H1 (cell line): ENCODE results near the gene ZDHHC17. TPM values are rescaled to one million over a fixed set of nuclear protein-coding genes. Genes with fewer than 3 reads are reported as not detected.

Experiments used
- CTCF ChIA-PET: fragments of 300-600 bp; sonication (Branson Sonifier 250); formaldehyde crosslinking; loops from one replicate; lab custom pipeline; 2021; ENCODE audit not compliant: partially characterized antibody; lab: Charles Lee
- POLR2A ChIA-PET: fragments of 300-600 bp; sonication (Branson Sonifier 250); formaldehyde crosslinking; loops from one replicate; lab custom pipeline; 2021; ENCODE audit warnings: inconsistent platforms; ENCODE audit not compliant: partially characterized antibody; lab: Charles Lee
- DNase-seq, 2 experiments: peaks; one replicate each; pipeline versions ENCODE4 v3.0.0 to v3.0.0-alpha.2; 2010 to 2022; ENCODE audit warnings: low spot score in 2 of 2, low read depth in 1 of 2, mixed read lengths in 1 of 2
- FAIRE-seq: peaks from 2 replicates; lab custom pipeline; 2011; peaks lifted over from hg19 to GRCh38; lab: Jason Lieb, UNC
- H2AFZ ChIP-seq: 2 replicates; pipeline ENCODE4 v1.8.1; 2012; ENCODE audit warnings: low read length, inconsistent platforms
- H2AK5ac ChIP-seq: 2 replicates; pipeline ENCODE4 v1.6.1; 2013; ENCODE audit warnings: low read depth, low read length
- H2BK120ac ChIP-seq: replicated peaks from 2 replicates; pipeline ENCODE3; 2013; ENCODE audit warnings: low read depth, low read length, inconsistent platforms
- H2BK12ac ChIP-seq: 2 replicates; pipeline ENCODE4 v1.6.1; 2013; ENCODE audit warnings: low read depth, low read length
- H2BK15ac ChIP-seq: 2 replicates; pipeline ENCODE4 v1.6.1; 2013; ENCODE audit warnings: low read length
- H2BK20ac ChIP-seq: 2 replicates; pipeline ENCODE4 v1.6.1; 2013; ENCODE audit warnings: low read length
- H2BK5ac ChIP-seq: 2 replicates; pipeline ENCODE4 v1.6.1; 2013; ENCODE audit warnings: low read depth, low read length
- H3K14ac ChIP-seq: 2 replicates; pipeline ENCODE4 v1.6.1; 2013; ENCODE audit warnings: inconsistent platforms; ENCODE audit not compliant: insufficient read length
- H3K18ac ChIP-seq: 2 replicates; pipeline ENCODE4 v1.6.1; 2013; ENCODE audit warnings: low read length; ENCODE audit errors: extremely low read depth
- H3K23ac ChIP-seq: 2 replicates; pipeline ENCODE4 v1.6.1; 2013; ENCODE audit warnings: inconsistent platforms; ENCODE audit not compliant: insufficient read length
- H3K23me2 ChIP-seq: 2 replicates; pipeline ENCODE4 v1.6.1; 2013; ENCODE audit warnings: low read depth, low read length
- H3K27ac ChIP-seq: 2 replicates; pipeline ENCODE4 v1.6.1; 2011; ENCODE audit warnings: low read depth, low read length, inconsistent platforms
- H3K27me3 ChIP-seq, 4 experiments: replicated peaks in 1 of 4; 1 replicate in 1 of 4; 2 replicates in 3 of 4; pipeline versions ENCODE4 v1.6.1 to v1.8.1; 2011 to 2013; ENCODE audit warnings: low read length in 3 of 4, mild to moderate bottlenecking in 3 of 4, inconsistent platforms in 2 of 4, mixed read lengths in 2 of 4, moderate library complexity in 1 of 4; ENCODE audit not compliant: control insufficient read depth in 3 of 4, insufficient read depth in 3 of 4; ENCODE audit errors: extremely low read depth in 1 of 4
- H3K36me3 ChIP-seq, 4 experiments: 2 replicates each; pipeline versions ENCODE4 v1.6.1 to v1.8.1; 2011 to 2013; ENCODE audit warnings: mild to moderate bottlenecking in 4 of 4, low read length in 3 of 4, moderate library complexity in 2 of 4, control low read depth in 1 of 4, inconsistent platforms in 1 of 4; ENCODE audit not compliant: insufficient read depth in 4 of 4, control insufficient read depth in 2 of 4
- H3K4ac ChIP-seq: replicated peaks from 2 replicates; pipeline ENCODE3; 2013; ENCODE audit warnings: low read length, low read depth, mixed read lengths, inconsistent platforms; ENCODE audit not compliant: insufficient read length
- H3K4me1 ChIP-seq, 4 experiments: replicated peaks in 1 of 4; 1 replicate in 1 of 4; 2 replicates in 3 of 4; pipeline versions ENCODE4 v1.6.1 to v1.8.1; 2011 to 2013; ENCODE audit warnings: low read length in 3 of 4, inconsistent platforms in 2 of 4, mixed read lengths in 1 of 4; ENCODE audit not compliant: insufficient read depth in 4 of 4, control insufficient read depth in 3 of 4
- H3K4me2 ChIP-seq, 2 experiments: 2 replicates each; pipeline versions ENCODE4 v1.6.1 to v1.8.1; 2011 to 2013; ENCODE audit warnings: low read depth in 2 of 2, low read length in 2 of 2, control low read depth in 1 of 2, inconsistent platforms in 1 of 2, mild to moderate bottlenecking in 1 of 2; ENCODE audit not compliant: insufficient read depth in 1 of 2
- H3K4me3 ChIP-seq, 4 experiments: fragments of 200-600, 300-600 bp in 1 of 4; sonication (generic), shearing (Covaris generic), sonication (Bioruptor Twin) in 1 of 4; 2 replicates each; pipeline versions ENCODE4 v1.5.1 to v1.8.1; 2011 to 2016; ENCODE audit warnings: low read length in 4 of 4, low read depth in 3 of 4, control low read depth in 2 of 4, inconsistent platforms in 2 of 4, mild to moderate bottlenecking in 2 of 4, mixed read lengths in 1 of 4, moderate library complexity in 1 of 4; ENCODE audit not compliant: insufficient read depth in 2 of 4; ENCODE audit errors: extremely low read depth in 1 of 4
- H3K56ac ChIP-seq: replicated peaks from 2 replicates; pipeline ENCODE3; 2013; ENCODE audit warnings: low read depth, mild to moderate bottlenecking, mixed read lengths, low read length, inconsistent platforms; ENCODE audit not compliant: insufficient read length
- H3K79me1 ChIP-seq: 2 replicates; pipeline ENCODE4 v1.6.1; 2013; ENCODE audit warnings: low read depth, low read length, control low read depth
- H3K79me2 ChIP-seq, 2 experiments: 2 replicates each; pipeline versions ENCODE4 v1.6.1 to v1.8.1; 2012 to 2013; ENCODE audit warnings: low read length in 2 of 2, mild to moderate bottlenecking in 2 of 2, inconsistent platforms in 1 of 2; ENCODE audit not compliant: insufficient read depth in 2 of 2, control insufficient read depth in 1 of 2
- H3K9ac ChIP-seq, 4 experiments: replicated peaks in 1 of 4; 1 replicate in 1 of 4; 2 replicates in 3 of 4; pipeline versions ENCODE4 v1.6.1 to v1.8.1; 2011 to 2013; ENCODE audit warnings: low read depth in 3 of 4, low read length in 3 of 4, control low read depth in 2 of 4, mild to moderate bottlenecking in 2 of 4, moderate library complexity in 2 of 4, inconsistent platforms in 1 of 4; ENCODE audit errors: extremely low read depth in 1 of 4
- H3K9me3 ChIP-seq, 2 experiments: 2 replicates each; pipeline versions ENCODE4 v1.6.1 to v1.8.1; 2012 to 2013; ENCODE audit warnings: mild to moderate bottlenecking in 2 of 2, moderate library complexity in 2 of 2, control low read depth in 1 of 2, inconsistent platforms in 1 of 2, low read depth in 1 of 2, low read length in 1 of 2, mixed read lengths in 1 of 2; ENCODE audit not compliant: insufficient read depth in 2 of 2
- H4K20me1 ChIP-seq, 2 experiments: replicated peaks in 1 of 2; 2 replicates each; pipeline versions ENCODE3 to v1.8.1; 2011 to 2013; ENCODE audit warnings: inconsistent platforms in 2 of 2, low read length in 2 of 2, mild to moderate bottlenecking in 1 of 2; ENCODE audit not compliant: insufficient read depth in 2 of 2, control insufficient read depth in 1 of 2
- H4K5ac ChIP-seq: 2 replicates; pipeline ENCODE4 v1.6.1; 2013; ENCODE audit warnings: low read length, low read depth, mixed read lengths, inconsistent platforms; ENCODE audit not compliant: insufficient read length
- H4K8ac ChIP-seq: 2 replicates; pipeline ENCODE4 v1.8.0; 2013; ENCODE audit warnings: mild to moderate bottlenecking, moderate library complexity, low read length, inconsistent platforms; ENCODE audit not compliant: insufficient read depth; ENCODE audit errors: extremely low read depth
- H4K91ac ChIP-seq: replicated peaks from 2 replicates; pipeline ENCODE3; 2013; ENCODE audit warnings: low read length, mixed read lengths, inconsistent platforms; ENCODE audit not compliant: insufficient read length
- BRCA1 ChIP-seq: IDR thresholded peaks from 2 replicates; pipeline ENCODE4 v1.6.1; 2012; ENCODE audit warnings: low read depth, low read length, improper control_type of control experiment
- CBX5 ChIP-seq: fragments of 300-800, 300-1000 bp; sonication (generic); IDR thresholded peaks from 2 replicates; pipeline ENCODE4 v1.7.1; 2016; ENCODE audit warnings: antibody characterized with exemption, low read length, low read depth
- CREB1 ChIP-seq: IDR thresholded peaks from 2 replicates; pipeline ENCODE4 v1.6.1; 2012; ENCODE audit warnings: inconsistent platforms
- CTBP2 ChIP-seq: IDR thresholded peaks from 2 replicates; pipeline ENCODE4 v1.7.0; 2011; ENCODE audit warnings: borderline replicate concordance, mild to moderate bottlenecking, moderate library complexity, mixed read lengths, low read length; ENCODE audit not compliant: insufficient read depth, insufficient read length
- EGR1 ChIP-seq: IDR thresholded peaks from 2 replicates; pipeline ENCODE4 v1.6.1; 2011; ENCODE audit warnings: low read depth, low read length, borderline replicate concordance
- JUN ChIP-seq: IDR thresholded peaks from 2 replicates; pipeline ENCODE4 v1.6.1; 2011; ENCODE audit warnings: low read depth, mild to moderate bottlenecking, improper control_type of control experiment, low read length
- JUND ChIP-seq: IDR thresholded peaks from 2 replicates; pipeline ENCODE4 v1.6.1; 2011; ENCODE audit warnings: mild to moderate bottlenecking, improper control_type of control experiment, low read length
- NRF1 ChIP-seq: IDR thresholded peaks from 2 replicates; pipeline ENCODE4 v1.6.1; 2011; ENCODE audit warnings: mild to moderate bottlenecking, low read depth, low read length, improper control_type of control experiment
- RAD21 ChIP-seq, 2 experiments: IDR thresholded peaks in 1 of 2; conservative IDR thresholded peaks in 1 of 2; 2 replicates each; pipeline ENCODE4 v1.6.1; 2011; ENCODE audit warnings: low read depth in 2 of 2, low read length in 2 of 2, improper control_type of control experiment in 1 of 2, inconsistent platforms in 1 of 2, mild to moderate bottlenecking in 1 of 2, moderate library complexity in 1 of 2
- SUZ12 ChIP-seq: fragments of 200-600 bp; sonication (generic); IDR thresholded peaks from 2 replicates; pipeline ENCODE4 v1.6.1; 2012; ENCODE audit warnings: mild to moderate bottlenecking, inconsistent platforms, low read length, moderate library complexity, mixed read lengths
- TAF1 ChIP-seq: IDR thresholded peaks from 2 replicates; pipeline ENCODE4 v1.6.1; 2011; ENCODE audit warnings: mild to moderate bottlenecking, low read depth, low read length
- TAF7 ChIP-seq: optimal IDR thresholded peaks from 2 replicates; pipeline ENCODE3; 2011; ENCODE audit warnings: low read depth, mild to moderate bottlenecking, inconsistent platforms, low read length, moderate library complexity, borderline replicate concordance
- WGBS, 2 experiments: shearing (Covaris generic) in 1 of 2; methylation state at CpG; one replicate each; pipeline versions ENCODE4 v1.1.6 to v1.1.7; 2013 to 2015; ENCODE audit warnings: low lambda C conversion rate in 2 of 2, mixed read lengths in 2 of 2, inconsistent platforms in 1 of 2, low coverage in 1 of 2, missing lambda C conversion rate in 1 of 2; ENCODE audit not compliant: insufficient replicate concordance in 2 of 2, insufficient coverage in 1 of 2, insufficient read length in 1 of 2; ENCODE audit errors: extremely low coverage in 1 of 2, missing lambda C conversion rate in 1 of 2; 5-methylcytosine and 5-hydroxymethylcytosine counted together
- polyA plus RNA-seq, 7 experiments: library from polyadenylated mRNA; depleted of rRNA in 3 of 7; stranded (reverse) in 5 of 7; unstranded in 2 of 7; fragments of >200 nt in 5 of 7; fragments of 200-250 nt in 2 of 7; gene quantifications; 1 replicate in 5 of 7; 2 replicates in 1 of 7; 4 replicates in 1 of 7; pipeline versions ENCODE4 v1.2.1 to v1.2.3, GENCODE V29; 2011 to 2013; ENCODE audit warnings: missing spikeins in 2 of 7, mixed read lengths in 2 of 7
- total RNA-seq: library from RNA; stranded (reverse); fragmentation: NEBNext Ultra II Directional; extraction: Animal tissue kit (Norgen Biotek cat#: 25700); gene quantifications from 2 replicates; pipeline ENCODE4 v1.2.1, GENCODE V29; 2021
- TF ChIP-seq, protein P1 (sequence below): IDR thresholded peaks from 2 replicates; pipeline ENCODE4 v1.6.1; 2012; ENCODE audit warnings: inconsistent platforms
- TF ChIP-seq, protein P2 (sequence below): IDR thresholded peaks from 2 replicates; pipeline ENCODE4 v1.6.1; 2011; ENCODE audit warnings: low read length, improper control_type of control experiment

ZDHHC17 gene
- total and polyA plus RNA-seq, 2 of the 8 experiments (the other 6 are each of a cell fraction or from before 2014, with no cell fraction given), result 27.6 to 28.9 TPM

DNA sequence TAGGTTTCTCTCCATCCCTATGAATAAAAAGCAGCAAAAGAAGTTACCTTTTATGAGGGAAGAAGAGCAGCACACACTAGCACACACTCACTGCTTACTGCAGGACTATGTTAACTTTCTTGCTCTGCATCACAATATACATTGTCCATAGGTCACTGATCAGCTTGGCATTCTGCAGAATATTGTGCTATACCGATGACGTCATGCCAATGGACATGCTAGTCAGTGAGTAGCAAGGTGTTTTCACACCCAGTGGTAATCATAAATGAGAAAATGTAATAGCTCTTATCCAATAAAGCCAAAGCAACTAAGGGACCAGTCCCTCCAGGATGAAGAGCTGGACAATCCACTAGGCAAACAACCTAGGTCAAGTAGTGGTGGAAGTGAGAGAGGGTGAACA, 16.7 kb upstream of the ZDHHC17 start:
- Histone ChIP-seq H2BK15ac (no peak overlapping the region), H3K14ac (no peak overlapping the region), H3K9ac (peak overlapping the region in 1 of 4 experiments; percentile 49; a peak in 1 of 7 replicates), H4K5ac (no peak overlapping the region), H3K79me1 (no peaks in the 10 kb centered on the region), H3K79me2 (no peaks in the 10 kb centered on the region), H3K4me2 (no peak overlapping the region), H2AK5ac (no peak overlapping the region), H3K4me1 (no peaks in the 10 kb centered on the region), H3K56ac (no peak overlapping the region), H3K23me2 (no peaks in the 10 kb centered on the region), H4K8ac (no peak overlapping the region), H2BK5ac (no peak overlapping the region), H4K20me1 (no peaks in the 10 kb centered on the region), H3K27ac (no peak overlapping the region), H3K27me3 (no peaks in the 10 kb centered on the region), H2BK20ac (no peak overlapping the region), H4K91ac (no peak overlapping the region), H3K4me3 (no peak overlapping the region), H3K36me3 (no peaks in the 10 kb centered on the region), H2AFZ (no peak overlapping the region), H3K18ac (no peak overlapping the region), H3K23ac (no peak overlapping the region), H3K4ac (no peak overlapping the region), H2BK12ac (no peak overlapping the region), H3K9me3 (no peaks in the 10 kb centered on the region), H2BK120ac (no peak overlapping the region)
- POLR2A ChIA-PET, result interaction anchor here (1.1 kb wide), 1 partner anchor 13 kb away, joined by 4 read pairs; no protein-coding TSS in a partner anchor
- CTCF ChIA-PET, result no interaction called here
- 95% methylated on average over 2 of the region's 2 CpGs; no CpG with 5 or more reads in 1 of the 2 experiments for WGBS, 2 experiments
- DNase-seq (no peak), FAIRE-seq (no peak)
- no peak for TF ChIP-seq TAF7
- no peak for TF ChIP-seq JUN
- no peak for TF ChIP-seq TAF1
- no peak for TF ChIP-seq BRCA1
- TF ChIP-seq NRF1, result no peak
- TF ChIP-seq, protein P1, sequence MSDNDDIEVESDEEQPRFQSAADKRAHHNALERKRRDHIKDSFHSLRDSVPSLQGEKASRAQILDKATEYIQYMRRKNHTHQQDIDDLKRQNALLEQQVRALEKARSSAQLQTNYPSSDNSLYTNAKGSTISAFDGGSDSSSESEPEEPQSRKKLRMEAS, result no peak
- no peak for TF ChIP-seq CTBP2
- no peak for TF ChIP-seq RAD21 (IDR thresholded peaks at IDR 0.05 in 1 of 2, conservative IDR thresholded peaks at IDR 0.05 in 1 of 2; ENCODE audit: low read depth in 2 of 2, low read length in 2 of 2)
- TF ChIP-seq CBX5, result no peak
- no peak for TF ChIP-seq SUZ12
- TF ChIP-seq JUND, result no peak
- no peak for TF ChIP-seq CREB1
- TF ChIP-seq, protein P2, sequence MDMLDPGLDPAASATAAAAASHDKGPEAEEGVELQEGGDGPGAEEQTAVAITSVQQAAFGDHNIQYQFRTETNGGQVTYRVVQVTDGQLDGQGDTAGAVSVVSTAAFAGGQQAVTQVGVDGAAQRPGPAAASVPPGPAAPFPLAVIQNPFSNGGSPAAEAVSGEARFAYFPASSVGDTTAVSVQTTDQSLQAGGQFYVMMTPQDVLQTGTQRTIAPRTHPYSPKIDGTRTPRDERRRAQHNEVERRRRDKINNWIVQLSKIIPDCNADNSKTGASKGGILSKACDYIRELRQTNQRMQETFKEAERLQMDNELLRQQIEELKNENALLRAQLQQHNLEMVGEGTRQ, result no peak
- TF ChIP-seq EGR1, result no peak
